DMS114 treated with DMSO at 0.1 percent for 48 hours (cell line): ENCODE data around the gene ARPC1A.
"Not testable (repeated sequence)": the region's sequence is repeated elsewhere in the genome, so short reads cannot be mapped to it uniquely, and the experiment has no call there.

ENCODE experiments used
- DNase-seq: peaks from one replicate; lab custom pipeline; 2025; ENCODE audit not compliant: unreplicated experiment; lab: John Stamatoyannopoulos, UW

The ARPC1A gene

GRCh38 chr7:99325592-99326407 is at the start of gene ARPC1A:
Gene ARPC1A, plus strand, starts transcription at chr7:99325898. Its CDS starts 7,456 bp downstream, at chr7:99333354.
- peak; percentile 85 for DNase-seq

- DNase-seq: no peak
These were observed 47.5 kb upstream of the ARPC1A start for GRCh38 chr7:99278180-99278579.

- DNase-seq: not testable (repeated sequence)
These were observed 41.5 kb upstream of the ARPC1A start for GRCh38 chr7:99284165-99284564.

- DNase-seq: no peak
These were observed 37.7 kb upstream of the ARPC1A start for GRCh38 chr7:99287779-99288534.

- no peak for DNase-seq
These were observed 36.5 kb upstream of the ARPC1A start for GRCh38 chr7:99289185-99289584.

- DNase-seq: not testable (repeated sequence)
These were observed 35.5 kb upstream of the ARPC1A start for GRCh38 chr7:99290148-99290547.

- DNase-seq: no peak
These were observed 34.6 kb upstream of the ARPC1A start for GRCh38 chr7:99290980-99291607.

GRCh38 chr7:99292127-99292526 is 33.6 kb upstream of the ARPC1A start:
- no peak for DNase-seq

- DNase-seq: no peak
These were observed 32.5 kb upstream of the ARPC1A start for GRCh38 chr7:99293167-99293566.

GRCh38 chr7:99293650-99294049 is 32.0 kb upstream of the ARPC1A start:
- no peak for DNase-seq

- no peak for DNase-seq
These were observed 29.2 kb upstream of the ARPC1A start for GRCh38 chr7:99296471-99296870.

- DNase-seq: no peak
These were observed 24.2 kb upstream of the ARPC1A start for GRCh38 chr7:99301496-99301895.

GRCh38 chr7:99305473-99306260 is 20.0 kb upstream of the ARPC1A start:
- DNase-seq: no peak

GRCh38 chr7:99308461-99309074 is 17.1 kb upstream of the ARPC1A start:
- DNase-seq: no peak

- no peak for DNase-seq
These were observed 16.6 kb upstream of the ARPC1A start for GRCh38 chr7:99309111-99309510.

- no peak for DNase-seq
These were observed 15.7 kb upstream of the ARPC1A start for GRCh38 chr7:99310004-99310403.

GRCh38 chr7:99311702-99312101 is 14.0 kb upstream of the ARPC1A start:
- no peak for DNase-seq

- DNase-seq: peak; percentile 31
These were observed 13.1 kb upstream of the ARPC1A start for GRCh38 chr7:99312316-99313203.

- no peak for DNase-seq
These were observed 12.5 kb upstream of the ARPC1A start for GRCh38 chr7:99313204-99313573.

- no peak for DNase-seq
These were observed 11.2 kb upstream of the ARPC1A start for GRCh38 chr7:99314504-99314903.
